HL-60 (cell line): ENCODE results near the gene FARP1.

Experiments
- CTCF ChIP-seq: IDR thresholded peaks from one replicate; pipeline ENCODE4 v1.5.1; 2011; ENCODE audit warnings: low read length, control low read depth, inconsistent platforms; ENCODE audit not compliant: insufficient read depth
- GABPA ChIP-seq: IDR thresholded peaks from 2 replicates; pipeline ENCODE4 v1.6.1; 2012; ENCODE audit warnings: low read depth
- REST ChIP-seq: IDR thresholded peaks from 2 replicates; pipeline ENCODE4 v1.6.1; 2012; ENCODE audit warnings: low read depth; ENCODE audit not compliant: insufficient replicate concordance

- TF ChIP-seq CTCF = no peak
- TF ChIP-seq GABPA = no peak
- no peak for TF ChIP-seq REST
Measured at GRCh38 chr13:98204546-98204945, 61.7 kb downstream of the FARP1 start.
